HEK293T (cell line): Measurements from ENCODE around the gene RUVBL2.

Experiments used
- BHLHE40 ChIP-seq: fragments of 450-650 bp; IDR thresholded peaks from 2 replicates; pipeline ENCODE4 v1.6.1; 2016; ENCODE audit warnings: mild to moderate bottlenecking, moderate library complexity, borderline replicate concordance
- CTBP1 ChIP-seq: fragments of 450-650 bp; IDR thresholded peaks from 2 replicates; pipeline ENCODE4 v1.6.1; 2016; ENCODE audit warnings: borderline replicate concordance
- ELF4 ChIP-seq: fragments of 450-650 bp; IDR thresholded peaks from 2 replicates; pipeline ENCODE4 v1.6.1; 2017; ENCODE audit warnings: antibody characterized with exemption
- FOXA1 ChIP-seq: fragments of 450-650 bp; IDR thresholded peaks from 2 replicates; pipeline ENCODE4 v1.6.1; 2016; ENCODE audit warnings: mild to moderate bottlenecking
- FOXK2 ChIP-seq: fragments of 450-650 bp; IDR thresholded peaks from 2 replicates; pipeline ENCODE4 v1.6.1; 2016; ENCODE audit warnings: mild to moderate bottlenecking
- FOXM1 ChIP-seq: fragments of 450-650 bp; IDR thresholded peaks from 2 replicates; pipeline ENCODE4 v1.6.1; 2017; ENCODE audit warnings: mild to moderate bottlenecking, borderline replicate concordance
- HDGF ChIP-seq: fragments of 450-650 bp; IDR thresholded peaks from 2 replicates; pipeline ENCODE4 v1.6.1; 2017; ENCODE audit warnings: antibody characterized with exemption, borderline replicate concordance
- PKNOX1 ChIP-seq: fragments of 450-650 bp; IDR thresholded peaks from 2 replicates; pipeline ENCODE4 v1.6.1; 2016
- SP1 ChIP-seq: fragments of 450-650 bp; IDR thresholded peaks from 2 replicates; pipeline ENCODE4 v1.6.1; 2017
- SUZ12 ChIP-seq: fragments of 450-650 bp; IDR thresholded peaks from 2 replicates; pipeline ENCODE4 v1.6.1; 2016; ENCODE audit warnings: mild to moderate bottlenecking

- TF ChIP-seq PKNOX1 (no peak), ELF4 (peak; percentile 51), FOXA1 (no peak), SP1 (no peak), HDGF (no peak), FOXM1 (no peak), BHLHE40 (no peak), SUZ12 (peak; percentile 98), CTBP1 (no peak), FOXK2 (no peak)
These were observed 27.7 kb upstream of the RUVBL2 start for GRCh38 chr19:48965806-48966540.
